GM10266 (cell line): ENCODE results near the gene GJB2.
A peak's percentile ranks its signal among the peaks of the same experiment; 100 is the strongest.

ENCODE experiments used
- DNase-seq: peaks from one replicate; pipeline ENCODE4 v3.0.0; 2012; ENCODE audit errors: extremely low spot score
- TF ChIP-seq, protein P1 (sequence below): IDR thresholded peaks from 2 replicates; pipeline ENCODE4 v1.5.1; 2012; ENCODE audit warnings: mild to moderate bottlenecking, low read depth; ENCODE audit not compliant: control insufficient read depth, insufficient read depth; ENCODE audit errors: missing control alignments

Gene GJB2

DNA sequence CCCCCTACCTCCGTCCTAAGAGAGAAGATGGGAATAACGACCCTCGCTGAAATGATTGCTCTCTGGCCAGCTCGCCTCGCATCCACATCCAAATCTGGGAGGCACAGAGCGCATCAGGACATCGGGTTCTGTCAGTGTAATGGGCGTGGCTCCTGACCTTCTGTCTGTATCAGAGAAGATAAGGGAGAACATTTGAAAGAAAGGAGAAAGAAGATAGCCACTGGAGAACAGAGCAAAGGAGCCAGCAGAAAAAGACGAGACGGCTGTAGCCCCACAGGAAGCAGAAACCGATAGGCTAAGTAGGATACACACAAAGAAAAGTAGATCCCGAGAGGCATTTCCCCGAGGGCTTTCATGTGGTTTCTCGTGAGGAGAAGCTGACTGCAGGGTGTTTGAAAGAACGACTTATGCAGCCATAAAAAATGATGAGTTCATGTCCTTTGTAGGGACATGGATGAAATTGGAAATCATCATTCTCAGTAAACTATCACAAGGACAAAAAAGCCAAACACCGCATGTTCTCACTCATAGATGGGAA lies 14.0 kb upstream of the GJB2 start:
- TF ChIP-seq, protein P1, sequence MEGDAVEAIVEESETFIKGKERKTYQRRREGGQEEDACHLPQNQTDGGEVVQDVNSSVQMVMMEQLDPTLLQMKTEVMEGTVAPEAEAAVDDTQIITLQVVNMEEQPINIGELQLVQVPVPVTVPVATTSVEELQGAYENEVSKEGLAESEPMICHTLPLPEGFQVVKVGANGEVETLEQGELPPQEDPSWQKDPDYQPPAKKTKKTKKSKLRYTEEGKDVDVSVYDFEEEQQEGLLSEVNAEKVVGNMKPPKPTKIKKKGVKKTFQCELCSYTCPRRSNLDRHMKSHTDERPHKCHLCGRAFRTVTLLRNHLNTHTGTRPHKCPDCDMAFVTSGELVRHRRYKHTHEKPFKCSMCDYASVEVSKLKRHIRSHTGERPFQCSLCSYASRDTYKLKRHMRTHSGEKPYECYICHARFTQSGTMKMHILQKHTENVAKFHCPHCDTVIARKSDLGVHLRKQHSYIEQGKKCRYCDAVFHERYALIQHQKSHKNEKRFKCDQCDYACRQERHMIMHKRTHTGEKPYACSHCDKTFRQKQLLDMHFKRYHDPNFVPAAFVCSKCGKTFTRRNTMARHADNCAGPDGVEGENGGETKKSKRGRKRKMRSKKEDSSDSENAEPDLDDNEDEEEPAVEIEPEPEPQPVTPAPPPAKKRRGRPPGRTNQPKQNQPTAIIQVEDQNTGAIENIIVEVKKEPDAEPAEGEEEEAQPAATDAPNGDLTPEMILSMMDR, result no peak
- no peak for DNase-seq

DNA sequence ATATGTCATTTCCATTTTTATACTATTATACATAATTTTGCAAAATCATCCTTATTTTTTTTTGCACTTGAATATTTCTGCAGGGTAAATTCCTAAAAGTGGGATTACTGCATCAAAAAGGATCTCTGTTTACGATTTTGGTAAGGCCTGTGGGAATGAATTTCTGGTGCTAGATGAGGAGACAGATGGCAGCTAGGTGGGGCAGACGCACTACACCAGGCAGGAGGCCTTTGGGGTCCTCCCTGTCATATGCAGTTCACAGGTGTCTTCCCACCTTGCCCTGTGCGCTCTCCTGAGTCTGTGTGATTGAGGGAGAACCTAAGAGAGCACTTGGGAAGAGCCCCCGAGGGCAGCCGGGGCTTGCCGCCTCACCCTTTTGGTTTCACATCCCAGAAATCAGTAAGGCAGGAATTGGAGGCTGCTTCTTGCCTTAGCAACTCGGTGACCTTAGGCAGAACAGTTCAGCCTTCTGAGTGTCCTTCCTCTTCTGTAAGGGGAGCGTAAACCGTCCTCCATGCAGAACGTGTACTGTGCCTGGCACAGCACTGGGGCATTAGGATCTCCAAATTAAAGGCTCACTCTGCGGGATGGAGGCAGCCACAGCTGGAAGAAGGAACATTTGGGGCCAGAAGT lies 13.4 kb upstream of the GJB2 start:
- TF ChIP-seq, protein P1, result no peak
- no peak for DNase-seq

DNA sequence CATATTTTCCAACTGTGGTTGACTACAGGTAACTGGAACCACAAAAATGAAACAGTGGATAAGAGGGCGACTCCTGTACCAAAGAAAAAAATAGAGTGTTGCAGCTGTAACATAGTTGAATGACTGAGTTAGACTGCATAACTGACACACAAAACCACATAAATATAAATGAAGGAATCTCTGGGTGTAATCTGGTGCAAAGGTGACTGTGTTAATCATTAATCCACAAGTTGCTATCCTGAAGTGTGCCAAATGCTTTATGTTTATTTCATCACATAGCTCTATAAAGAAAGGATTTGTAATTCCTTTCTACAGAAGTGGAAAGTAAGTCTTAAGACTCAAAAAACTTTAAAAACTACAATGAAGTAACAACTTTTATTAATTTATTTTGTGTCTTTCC lies 6.0 kb upstream of the GJB2 start:
- no peak for DNase-seq
- TF ChIP-seq, protein P1, result no peak

DNA sequence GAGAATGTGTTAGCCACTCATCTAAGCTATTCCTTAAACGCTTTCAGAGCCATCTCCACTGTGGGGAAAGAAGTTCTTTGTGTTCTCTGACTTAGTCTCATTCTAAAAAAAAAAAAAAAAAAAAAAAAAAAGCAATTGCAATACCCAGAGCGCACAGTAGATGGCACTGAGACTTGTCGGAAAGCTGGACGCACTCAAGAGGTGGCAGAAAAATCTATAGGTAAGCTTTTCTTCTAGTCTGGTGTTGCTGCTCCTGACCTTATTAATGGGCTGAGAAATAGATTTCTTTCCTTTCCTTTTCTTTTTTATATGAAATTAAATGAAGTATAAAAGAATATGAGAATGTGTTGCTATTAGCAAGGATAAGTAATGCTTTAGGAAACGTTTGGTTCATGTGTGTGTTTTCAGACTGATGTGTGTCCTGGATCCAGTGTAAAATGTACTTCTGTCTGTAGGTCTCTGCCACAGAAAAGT lies 4.7 kb upstream of the GJB2 start:
- DNase-seq, result peak; percentile 68
- TF ChIP-seq, protein P1, result peak; percentile 69

DNA sequence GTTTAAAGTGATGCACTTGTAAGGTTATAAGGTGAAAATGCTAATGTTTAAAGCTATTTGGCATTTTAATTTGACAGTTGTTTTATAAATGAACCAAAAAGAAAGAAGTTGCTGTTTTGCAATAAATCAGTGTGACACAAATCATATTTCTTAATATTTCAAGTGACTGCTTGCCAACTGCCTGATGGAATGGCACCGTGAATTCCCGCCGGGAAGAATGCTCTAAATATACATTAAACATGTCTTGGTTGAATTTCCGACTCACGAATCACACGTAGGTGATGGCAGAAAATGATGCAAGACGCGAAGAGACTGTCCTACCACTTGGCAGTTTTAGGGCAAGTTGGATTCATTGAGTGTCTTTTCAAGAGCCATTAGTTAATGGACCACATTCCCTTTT lies 3.1 kb upstream of the GJB2 start:
- TF ChIP-seq, protein P1, result no peak
- DNase-seq, result no peak

DNA sequence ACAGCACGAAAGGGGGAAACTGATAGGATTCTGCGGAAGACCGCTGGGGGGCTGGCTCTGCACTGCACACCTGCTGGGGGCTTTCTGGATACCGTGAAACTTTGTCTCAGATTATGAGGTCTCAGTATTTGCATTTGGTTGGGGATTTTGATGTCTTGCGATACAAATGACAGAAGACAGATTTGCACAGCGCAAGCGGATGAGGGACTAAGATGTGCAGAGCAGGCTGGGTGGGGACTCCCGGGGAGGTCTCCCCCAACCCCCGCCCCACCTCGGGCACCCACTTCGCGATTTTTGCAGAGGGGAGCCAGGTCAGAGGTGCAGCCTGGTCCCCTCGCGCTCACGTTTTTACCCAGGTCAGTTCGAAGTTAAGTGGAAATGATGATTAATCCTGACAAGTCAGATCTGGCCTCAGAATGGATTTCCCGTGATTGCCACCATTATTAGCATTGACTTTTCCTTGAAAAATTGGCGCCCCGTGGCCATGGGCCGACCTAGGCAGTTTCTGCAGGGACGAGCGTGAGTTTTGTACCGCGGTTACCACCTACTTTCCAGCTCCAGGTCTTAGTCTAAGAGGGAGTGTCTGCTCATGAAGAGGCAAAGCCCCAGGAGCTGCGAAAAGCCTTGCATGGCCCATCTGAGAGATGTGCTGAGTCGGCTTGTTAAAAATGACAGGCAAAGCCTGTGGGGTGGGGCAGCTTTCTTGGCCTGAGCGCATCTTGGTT lies 1.3 kb upstream of the GJB2 start:
- TF ChIP-seq, protein P1, result no peak

DNA sequence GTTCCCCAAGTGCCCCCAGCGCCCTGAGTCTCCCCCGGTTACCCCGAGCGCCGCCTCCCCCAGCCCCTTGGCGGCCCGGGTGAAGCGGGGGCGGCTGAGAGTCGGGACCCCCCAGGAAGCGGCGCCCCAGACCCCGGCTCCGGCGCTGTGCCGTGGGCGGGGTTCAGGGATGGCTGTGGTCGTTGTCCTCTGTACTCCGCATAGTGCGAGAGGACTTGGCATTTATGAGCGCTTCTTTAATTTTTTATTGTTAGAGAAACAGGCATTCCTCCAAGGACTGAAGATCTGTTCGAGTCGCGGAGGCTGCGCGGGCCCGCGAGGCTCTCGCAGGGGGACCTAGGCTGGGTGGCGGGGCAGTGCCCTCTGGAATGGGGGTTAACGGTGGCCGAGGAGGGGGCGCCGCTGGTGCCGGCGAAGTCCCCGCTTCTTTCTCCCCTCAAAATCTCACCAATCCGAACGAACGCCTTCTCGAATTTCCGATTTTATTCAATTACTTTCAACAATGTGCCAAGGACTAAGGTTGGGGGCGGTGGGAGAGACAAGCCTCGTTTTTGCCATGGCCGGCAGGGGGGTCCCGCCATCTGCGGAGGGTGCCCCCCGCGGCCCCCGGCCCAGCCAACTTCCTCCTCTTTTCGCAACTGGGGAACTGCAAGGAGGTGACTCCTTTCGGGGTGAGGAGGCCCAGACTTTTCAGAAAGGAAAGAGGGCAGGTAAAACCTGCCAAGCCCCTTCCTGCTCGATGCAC lies 596 bp upstream of the GJB2 start:
- DNase-seq, result no peak

More for the DNA sequence above, 1.3 kb upstream of the GJB2 start:
- DNase-seq, result no peak

More for the DNA sequence above, 596 bp upstream of the GJB2 start:
- TF ChIP-seq, protein P1, result no peak
